Central memory CD8-positive, alpha-beta T cell (primary cell): ENCODE data around the gene ZNF579.

Source experiments
- ATAC-seq: fragments of 150-1000 bp; cut with Tn5 transposase; replicated peaks from 2 replicates; pipeline ENCODE4 v1.10.0; 2022; ENCODE audit warnings: mild to moderate bottlenecking, moderate FRiP score, moderate number of reproducible peaks; ENCODE audit not compliant: poor library complexity, severe bottlenecking; ENCODE audit errors: extremely low read depth
- DNase-seq, 2 donors: peaks; one replicate each; pipeline ENCODE4 v3.0.0; 2021; ENCODE audit warnings: low spot score in 2 of 2
- H3K27ac Mint-ChIP-seq: one replicate; pipeline ENCODE4 v1.8.0; 2022; ENCODE audit warnings: low read depth, mild to moderate bottlenecking, moderate library complexity, mixed read lengths
- H3K27me3 Mint-ChIP-seq: one replicate; pipeline ENCODE4 v1.8.0; 2022; ENCODE audit warnings: mixed read lengths
- H3K36me3 Mint-ChIP-seq: one replicate; pipeline ENCODE4 v1.8.0; 2022; ENCODE audit warnings: mild to moderate bottlenecking, moderate library complexity, mixed read lengths; ENCODE audit not compliant: insufficient read depth
- H3K4me1 Mint-ChIP-seq: one replicate; pipeline ENCODE4 v1.8.0; 2022; ENCODE audit warnings: mixed read lengths
- H3K4me3 Mint-ChIP-seq: one replicate; pipeline ENCODE4 v1.8.0; 2022; ENCODE audit warnings: mild to moderate bottlenecking, moderate library complexity, mixed read lengths
- H3K9me3 Mint-ChIP-seq: one replicate; pipeline ENCODE4 v1.8.0; 2022; ENCODE audit warnings: mixed read lengths

ZNF579 gene

DNA sequence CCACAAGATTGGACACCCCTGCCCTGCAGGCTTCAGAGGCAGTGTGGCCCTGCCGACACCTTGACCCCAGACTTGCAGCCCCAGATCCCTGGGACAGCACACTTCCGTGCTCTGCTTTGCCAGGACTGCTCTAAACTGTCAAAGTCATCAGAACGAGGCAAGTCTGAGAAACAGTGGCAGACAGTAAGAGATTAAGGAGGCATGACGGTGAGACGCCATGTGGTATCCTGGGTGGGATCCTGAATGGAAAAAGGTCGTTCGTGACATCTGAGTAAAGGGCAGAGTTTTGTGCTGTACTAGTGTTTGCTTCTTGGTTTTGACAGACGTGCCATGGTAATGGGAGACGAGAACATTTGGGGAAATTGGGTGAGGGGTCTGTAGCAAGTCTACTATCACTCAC, 13.8 kb downstream of the ZNF579 start:
- no peaks in the 10 kb centered on the region for H3K27me3 Mint-ChIP-seq
- no peaks in the 10 kb centered on the region for H3K9me3 Mint-ChIP-seq
- no peak overlapping the region for H3K27ac Mint-ChIP-seq
- DNase-seq (no peak), ATAC-seq (no peak)
- H3K36me3 Mint-ChIP-seq, result no peaks in the 10 kb centered on the region
- no peaks in the 10 kb centered on the region for H3K4me1 Mint-ChIP-seq
- H3K4me3 Mint-ChIP-seq, result no peak overlapping the region

DNA sequence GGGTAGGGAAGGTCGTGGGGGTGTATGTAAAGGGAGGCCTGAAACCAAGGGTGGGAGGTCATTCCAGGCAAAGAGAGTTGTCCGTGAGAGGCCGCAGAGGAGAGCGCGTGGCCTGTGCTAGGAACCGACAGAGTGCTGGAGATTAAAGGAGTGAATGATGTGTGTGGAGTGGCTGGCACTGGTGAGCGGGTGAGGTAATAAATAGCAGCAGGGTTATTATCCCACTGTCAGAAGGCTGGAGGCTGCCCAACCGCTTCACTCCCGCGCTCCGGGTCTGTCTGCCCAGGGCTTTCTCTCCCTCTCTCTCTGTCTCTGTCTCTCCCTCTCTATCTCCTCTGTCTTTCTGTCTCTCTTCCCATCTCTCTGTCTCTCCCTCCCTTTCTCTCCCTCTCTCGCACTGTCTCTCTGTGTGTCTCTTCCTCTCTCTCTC, 17.4 kb downstream of the ZNF579 start:
- Mint-ChIP-seq H3K27me3 (peaks cover 16% of the 10 kb centered on the region), H3K27ac (no peak overlapping the region), H3K9me3 (no peaks in the 10 kb centered on the region), H3K4me1 (peaks cover 5% of the 10 kb centered on the region), H3K4me3 (no peak overlapping the region), H3K36me3 (no peaks in the 10 kb centered on the region)
- DNase-seq (no peak), ATAC-seq (no peak)

- ATAC-seq (no peak), DNase-seq (no peak)
- Mint-ChIP-seq H3K4me1 (peaks cover 5% of the 10 kb centered on the region), H3K4me3 (no peak overlapping the region), H3K36me3 (no peaks in the 10 kb centered on the region), H3K27me3 (peaks cover 20% of the 10 kb centered on the region), H3K9me3 (no peaks in the 10 kb centered on the region), H3K27ac (no peak overlapping the region)
Measured at GRCh38 chr19:55559684-55560083, 21.0 kb downstream of the ZNF579 start.

GRCh38 chr19:55554741-55555152, 25.9 kb downstream of the ZNF579 start:
- Mint-ChIP-seq H3K27ac (no peak overlapping the region), H3K9me3 (no peaks in the 10 kb centered on the region), H3K4me3 (no peak overlapping the region), H3K27me3 (peaks cover 42% of the 10 kb centered on the region), H3K4me1 (no peaks in the 10 kb centered on the region), H3K36me3 (no peaks in the 10 kb centered on the region)
- ATAC-seq (no peak), DNase-seq (no peak)

- Mint-ChIP-seq H3K4me1 (no peaks in the 10 kb centered on the region), H3K27me3 (peaks cover 45% of the 10 kb centered on the region), H3K9me3 (no peaks in the 10 kb centered on the region), H3K4me3 (no peak overlapping the region), H3K27ac (no peak overlapping the region), H3K36me3 (no peaks in the 10 kb centered on the region)
- no peak for DNase-seq
- ATAC-seq, result no peak
Measured at GRCh38 chr19:55554302-55554701, 26.3 kb downstream of the ZNF579 start.

GRCh38 chr19:55553217-55554182, 27.1 kb downstream of the ZNF579 start:
- ATAC-seq (no peak), DNase-seq (no peak)
- Mint-ChIP-seq H3K4me1 (no peaks in the 10 kb centered on the region), H3K27me3 (peaks cover 46% of the 10 kb centered on the region), H3K4me3 (no peak overlapping the region), H3K27ac (no peak overlapping the region), H3K36me3 (no peaks in the 10 kb centered on the region), H3K9me3 (no peaks in the 10 kb centered on the region)

- Mint-ChIP-seq H3K27me3 (peaks cover 55% of the 10 kb centered on the region), H3K4me1 (no peaks in the 10 kb centered on the region), H3K9me3 (no peaks in the 10 kb centered on the region), H3K27ac (no peak overlapping the region), H3K4me3 (no peak overlapping the region), H3K36me3 (no peaks in the 10 kb centered on the region)
- DNase-seq, result no peak
- no peak for ATAC-seq
Measured at GRCh38 chr19:55552620-55553019, 28.0 kb downstream of the ZNF579 start.

- H3K4me1 Mint-ChIP-seq, result no peaks in the 10 kb centered on the region
- no peaks in the 10 kb centered on the region for H3K36me3 Mint-ChIP-seq
- DNase-seq, result no peak
- H3K27me3 Mint-ChIP-seq, result peaks cover 59% of the 10 kb centered on the region
- H3K9me3 Mint-ChIP-seq, result no peaks in the 10 kb centered on the region
- ATAC-seq, result no peak
- no peak overlapping the region for H3K27ac Mint-ChIP-seq
- no peak overlapping the region for H3K4me3 Mint-ChIP-seq
Measured at GRCh38 chr19:55552206-55552605, 28.4 kb downstream of the ZNF579 start.

DNA sequence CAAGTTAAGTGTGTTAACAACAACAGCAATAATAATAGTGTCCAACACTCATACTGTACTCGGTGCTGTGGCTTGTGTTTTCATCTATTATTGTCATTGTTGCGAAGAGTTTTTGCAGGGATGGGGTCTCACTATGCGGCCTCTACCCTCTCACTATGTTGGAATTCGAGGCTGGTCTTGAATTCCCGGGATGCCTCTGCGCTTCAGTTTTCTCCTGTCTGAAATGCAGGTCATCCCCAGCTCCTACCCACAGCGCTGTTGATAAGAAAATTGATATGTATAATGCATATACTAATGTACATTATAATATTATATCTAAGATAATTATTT, 30.4 kb downstream of the ZNF579 start:
- H3K27ac Mint-ChIP-seq, result no peak overlapping the region
- H3K27me3 Mint-ChIP-seq, result peaks cover 74% of the 10 kb centered on the region
- no peak for DNase-seq
- H3K36me3 Mint-ChIP-seq, result no peaks in the 10 kb centered on the region
- no peak for ATAC-seq
- H3K4me1 Mint-ChIP-seq, result no peaks in the 10 kb centered on the region
- H3K4me3 Mint-ChIP-seq, result no peak overlapping the region
- H3K9me3 Mint-ChIP-seq, result no peaks in the 10 kb centered on the region

- H3K27ac Mint-ChIP-seq, result no peak overlapping the region
- peaks cover 75% of the 10 kb centered on the region for H3K27me3 Mint-ChIP-seq
- H3K9me3 Mint-ChIP-seq, result no peaks in the 10 kb centered on the region
- DNase-seq, result no peak
- no peaks in the 10 kb centered on the region for H3K4me1 Mint-ChIP-seq
- peaks cover 1% of the 10 kb centered on the region for H3K36me3 Mint-ChIP-seq
- H3K4me3 Mint-ChIP-seq, result no peak overlapping the region
- ATAC-seq, result no peak
Measured at GRCh38 chr19:55549500-55550320, 30.9 kb downstream of the ZNF579 start.

DNA sequence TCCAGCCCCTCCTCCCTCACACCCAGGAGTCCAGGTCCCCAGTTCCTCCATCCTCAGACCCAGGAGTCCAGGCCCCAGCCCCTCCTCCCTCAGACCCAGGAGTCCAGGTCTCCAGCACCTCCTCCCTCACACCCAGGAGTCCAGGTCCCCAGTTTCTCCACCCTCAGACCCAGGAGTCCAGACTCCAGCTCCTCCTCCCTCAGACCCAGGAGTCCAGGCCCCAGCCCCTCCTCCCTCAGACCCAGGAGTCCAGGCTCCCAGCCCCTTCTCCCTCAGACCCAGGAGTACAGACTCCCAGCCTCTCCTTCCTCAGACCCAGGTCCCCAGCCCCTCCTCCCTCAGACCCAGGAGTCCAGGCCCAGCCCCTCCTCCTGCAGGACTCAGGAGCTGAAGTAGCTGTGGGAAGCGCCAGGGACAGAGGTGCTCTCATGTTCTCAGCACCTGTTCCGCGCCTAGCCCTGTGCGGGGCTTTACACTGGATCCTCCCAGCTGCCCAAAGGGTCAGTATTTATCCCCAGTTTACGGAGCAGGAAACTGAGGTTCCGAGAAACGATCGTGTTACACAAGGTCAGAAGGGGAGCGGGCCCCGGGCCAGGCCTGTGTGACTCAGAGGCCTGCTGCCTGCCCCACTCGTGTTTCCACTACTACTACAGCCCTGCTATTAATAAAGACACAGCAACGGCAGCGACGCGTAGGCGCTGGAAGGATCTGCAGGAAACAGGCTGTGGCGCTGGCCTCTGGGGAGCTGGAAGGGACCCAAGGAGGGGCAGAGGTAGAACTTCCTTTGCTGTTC, 33.6 kb downstream of the ZNF579 start:
- H3K4me3 Mint-ChIP-seq, result no peak overlapping the region
- no peak for ATAC-seq
- no peaks in the 10 kb centered on the region for H3K4me1 Mint-ChIP-seq
- peaks cover 6% of the 10 kb centered on the region for H3K9me3 Mint-ChIP-seq
- H3K27ac Mint-ChIP-seq, result no peak overlapping the region
- DNase-seq, result no peak
- peaks cover 1% of the 10 kb centered on the region for H3K36me3 Mint-ChIP-seq
- H3K27me3 Mint-ChIP-seq, result peaks cover 60% of the 10 kb centered on the region

- no peak for ATAC-seq
- H3K36me3 Mint-ChIP-seq, result peaks cover 1% of the 10 kb centered on the region
- H3K27me3 Mint-ChIP-seq, result peaks cover 57% of the 10 kb centered on the region
- H3K4me1 Mint-ChIP-seq, result no peaks in the 10 kb centered on the region
- H3K4me3 Mint-ChIP-seq, result no peak overlapping the region
- H3K9me3 Mint-ChIP-seq, result peaks cover 6% of the 10 kb centered on the region
- H3K27ac Mint-ChIP-seq, result no peak overlapping the region
- DNase-seq, result no peak
Measured at GRCh38 chr19:55546011-55546410, 34.6 kb downstream of the ZNF579 start.
